Stimulated activated CD4-positive, alpha-beta T cell treated with anti-CD3 and anti-CD28 coated beads, Interleukin-1b, Interleukin-23, amount 100 ng/mL, for 24 hours (primary cell): ENCODE measurements around the gene FLCN.
"Not testable (repeated sequence)": the region's sequence is repeated elsewhere in the genome, so short reads cannot be mapped to it uniquely, and the experiment has no call there.

Experiments
- DNase-seq, 4 experiments: peaks; one replicate each; pipeline ENCODE4 v3.0.0-alpha.2; 2020; ENCODE audit warnings: low read depth in 4 of 4, low spot score in 1 of 4

FLCN gene

GRCh38 chr17:17214646-17215436 is 22.1 kb downstream of the FLCN start:
- DNase-seq = no peak

- DNase-seq = no peak
Observed at GRCh38 chr17:17213775-17214174, 23.2 kb downstream of the FLCN start.

- DNase-seq = no peak
Observed at GRCh38 chr17:17207998-17208397, 29.0 kb downstream of the FLCN start.

- no peak for DNase-seq
Observed at GRCh38 chr17:17206913-17207335, 30.0 kb downstream of the FLCN start.

GRCh38 chr17:17206124-17206912 is 30.6 kb downstream of the FLCN start, which contains the start of gene PLD6:
TSS of gene PLD6 (minus strand) at chr17:17206333. CDS start at chr17:17206286, 47 bp downstream.
- DNase-seq = peak; percentile 78 to 90 (median 84)

- peak; percentile 35 to 58 (median 46) for DNase-seq
Observed at GRCh38 chr17:17205368-17206123, 31.4 kb downstream of the FLCN start.

GRCh38 chr17:17204635-17205231 is 32.2 kb downstream of the FLCN start:
- DNase-seq = no peak

- no peak for DNase-seq
Observed at GRCh38 chr17:17204041-17204591, 32.9 kb downstream of the FLCN start.

- no peak for DNase-seq
Observed at GRCh38 chr17:17203173-17203730, 33.7 kb downstream of the FLCN start.

GRCh38 chr17:17201907-17202306 is 35.1 kb downstream of the FLCN start:
- DNase-seq = no peak

GRCh38 chr17:17201271-17201670 is 35.7 kb downstream of the FLCN start:
- no peak for DNase-seq

GRCh38 chr17:17200831-17201230 is 36.1 kb downstream of the FLCN start:
- DNase-seq = no peak

- no peak for DNase-seq
Observed at GRCh38 chr17:17200311-17200710, 36.7 kb downstream of the FLCN start.

GRCh38 chr17:17198281-17198680 is 38.7 kb downstream of the FLCN start:
- DNase-seq = no peak

- DNase-seq = no peak
Observed at GRCh38 chr17:17196776-17197175, 40.2 kb downstream of the FLCN start.

GRCh38 chr17:17195466-17195865 is 41.5 kb downstream of the FLCN start:
- not testable (repeated sequence) for DNase-seq

- no peak for DNase-seq
Observed at GRCh38 chr17:17191961-17192381, 45.0 kb downstream of the FLCN start.

- no peak for DNase-seq
Observed at GRCh38 chr17:17191346-17191792, 45.6 kb downstream of the FLCN start.

- no peak for DNase-seq
Observed at GRCh38 chr17:17190188-17190587, 46.8 kb downstream of the FLCN start.

- DNase-seq = no peak
Observed at GRCh38 chr17:17189559-17189958, 47.4 kb downstream of the FLCN start.
